ENCODE measurements around the gene ELOVL1. TPM values are rescaled to one million over a fixed set of nuclear protein-coding genes. Genes with fewer than 3 reads are reported as not detected.

Gene ELOVL1
- total RNA-seq, 1 experiment from 2014 or later = 91.3 TPM

GRCh38 chr1:43327549-43328292, 40.1 kb downstream of the ELOVL1 start:
- BruUV-seq (replicated peaks) = no TSS peak
- POLR2A ChIA-PET = no interaction called here

More at GRCh38 chr1:43327549-43328292, 40.1 kb downstream of the ELOVL1 start:
- Histone ChIP-seq H3K36me3 (ENCODE audit: control insufficient read depth in 1 of 2, insufficient read depth in 2 of 2, low read length in 2 of 2) (no peaks in the 10 kb centered on the region), H3K9me3 (ENCODE audit: control insufficient read depth in 1 of 2, insufficient read depth in 1 of 2, low read depth in 1 of 2, low read length in 2 of 2) (peaks cover 3 to 11% of the 10 kb centered on the region in 2 experiments), H4K20me1 (ENCODE audit: insufficient read depth) (no peaks in the 10 kb centered on the region), H3K4me2 (ENCODE audit: low read length) (no peak overlapping the region), H3K79me2 (ENCODE audit: insufficient read depth, low read length) (no peaks in the 10 kb centered on the region), H3K27ac (ENCODE audit: low read depth, low read length) (no peak overlapping the region), H3K27me3 (ENCODE audit: insufficient read depth, low read length) (no peaks in the 10 kb centered on the region), H3K4me3 (replicated peaks in 1 of 2; ENCODE audit: low read depth in 1 of 2, low read length in 2 of 2) (no peak overlapping the region), H2AFZ (ENCODE audit: low read depth, low read length, poor library complexity, severe bottlenecking) (no peak overlapping the region), H3K9me2 (ENCODE audit: insufficient read depth) (no peaks in the 10 kb centered on the region), H3K9ac (ENCODE audit: low read length) (no peak overlapping the region), H3K4me1 (ENCODE audit: control insufficient read depth in 1 of 2, insufficient read depth in 2 of 2, low read length in 2 of 2) (peaks cover 10 to 15% of the 10 kb centered on the region in 2 experiments)
- ChIA-PET RAD21 (ENCODE audit: low non-redundant PET in 1 of 2, low total read pairs in 2 of 2, uncharacterized antibody in 2 of 2, unreplicated experiment in 2 of 2) (no interaction called here), CTCF (no interaction called here)
- DNase-seq (ENCODE audit: low read depth, low spot score) (no peak), ATAC-seq (no peak)
- no peak for TF ChIP-seq CBX3 (IDR thresholded peaks at IDR 0.05; ENCODE audit: low read depth)
- no peak for TF ChIP-seq REST (IDR thresholded peaks at IDR 0.05; ENCODE audit: low read depth)
- TF ChIP-seq POLR2AphosphoS5 (IDR thresholded peaks at IDR 0.05; ENCODE audit: low read depth, low read length) = no peak
- no peak for TF ChIP-seq POLR2A (IDR thresholded peaks at IDR 0.05; ENCODE audit: borderline replicate concordance, extremely low read depth, insufficient read depth, insufficient read length)
- intact Hi-C loops (cut with micrococcal nuclease) = no loop called here
